Tibial nerve (tissue), 4 donors: ENCODE measurements around the gene TRPC6. TPM values are rescaled to one million over a fixed set of nuclear protein-coding genes. Genes with fewer than 3 reads are reported as not detected.
"Not testable (repeated sequence)": the region's sequence is repeated elsewhere in the genome, so short reads cannot be mapped to it uniquely, and the experiment has no call there.

Experiments used
- DNase-seq, 2 donors: peaks; one replicate each; pipeline ENCODE4 v3.0.0-alpha.2; 2019; ENCODE audit warnings: low spot score in 2 of 2
- H3K27ac ChIP-seq, 4 donors: fragments of 200-600 bp; sonication (generic) in 3 of 4; one replicate each; pipeline ENCODE4 v1.5.1; 2017 to 2019; ENCODE audit warnings: mild to moderate bottlenecking in 1 of 4
- H3K27me3 ChIP-seq, 2 donors: fragments of 200-600 bp; sonication (generic) in 1 of 2; one replicate each; pipeline versions ENCODE4 v1.5.1 to v1.6.0; 2017 to 2019
- H3K36me3 ChIP-seq, 3 donors: fragments of 200-600 bp; sonication (generic); one replicate each; pipeline ENCODE4 v1.5.1; 2018 to 2019
- H3K4me1 ChIP-seq, 4 donors: fragments of 200-600 bp; sonication (generic) in 3 of 4; one replicate each; pipeline ENCODE4 v1.5.1; 2017 to 2019
- H3K4me3 ChIP-seq, 4 donors: fragments of 200-600 bp; sonication (generic) in 3 of 4; one replicate each; pipeline ENCODE4 v1.5.1; 2017 to 2019; ENCODE audit warnings: mild to moderate bottlenecking in 1 of 4, moderate library complexity in 1 of 4
- H3K9me3 ChIP-seq, 4 donors: fragments of 200-600 bp; sonication (generic) in 3 of 4; one replicate each; pipeline ENCODE4 v1.5.1; 2017 to 2019
- EP300 ChIP-seq, 2 donors: sonication (generic); formaldehyde crosslinking; IDR thresholded peaks; one replicate each; pipeline ENCODE4 v1.6.1; 2017; ENCODE audit warnings: antibody characterized with exemption in 2 of 2, mild to moderate bottlenecking in 1 of 2
- POLR2A ChIP-seq, 2 donors: fragments of 450-650 bp; IDR thresholded peaks; one replicate each; pipeline ENCODE4 v1.6.1; 2017; ENCODE audit warnings: antibody characterized with exemption in 2 of 2, mild to moderate bottlenecking in 2 of 2, moderate library complexity in 2 of 2
- WGBS, 2 donors: methylation state at CpG; one replicate each; pipeline ENCODE4 v1.1.5; 2018; 5-methylcytosine and 5-hydroxymethylcytosine counted together
- total RNA-seq, 4 donors: library from RNA; depleted of rRNA; stranded (reverse); fragments of >200 nt; gene quantifications; one replicate each; pipeline ENCODE4 v1.1.0, GENCODE V29; 2016
- TF ChIP-seq, protein P1 (sequence below), 5 experiments: fragments of 200-600 bp in 3 of 5; fragments of 450-650 bp in 2 of 5; sonication (generic) in 3 of 5; IDR thresholded peaks; one replicate each; pipeline ENCODE4 v1.5.1; 2016 to 2019; ENCODE audit warnings: antibody characterized with exemption in 5 of 5, mild to moderate bottlenecking in 3 of 5, moderate library complexity in 2 of 5

TRPC6 gene
- total RNA-seq, 4 donors from 2014 or later: 1.3 to 2.4 (median 1.8) TPM

- WGBS, 2 donors: 16 to 22% methylated on average over 5 of the region's 5 CpGs
- Histone ChIP-seq H3K4me1 (peaks cover 0 to 10% (median 0%) of the 10 kb centered on the region in 4 donors), H3K27me3 (no peaks in the 10 kb centered on the region), H3K9me3 (no peaks in the 10 kb centered on the region), H3K4me3 (no peak overlapping the region), H3K36me3 (no peaks in the 10 kb centered on the region), H3K27ac (no peak overlapping the region)
- TF ChIP-seq, protein P1, sequence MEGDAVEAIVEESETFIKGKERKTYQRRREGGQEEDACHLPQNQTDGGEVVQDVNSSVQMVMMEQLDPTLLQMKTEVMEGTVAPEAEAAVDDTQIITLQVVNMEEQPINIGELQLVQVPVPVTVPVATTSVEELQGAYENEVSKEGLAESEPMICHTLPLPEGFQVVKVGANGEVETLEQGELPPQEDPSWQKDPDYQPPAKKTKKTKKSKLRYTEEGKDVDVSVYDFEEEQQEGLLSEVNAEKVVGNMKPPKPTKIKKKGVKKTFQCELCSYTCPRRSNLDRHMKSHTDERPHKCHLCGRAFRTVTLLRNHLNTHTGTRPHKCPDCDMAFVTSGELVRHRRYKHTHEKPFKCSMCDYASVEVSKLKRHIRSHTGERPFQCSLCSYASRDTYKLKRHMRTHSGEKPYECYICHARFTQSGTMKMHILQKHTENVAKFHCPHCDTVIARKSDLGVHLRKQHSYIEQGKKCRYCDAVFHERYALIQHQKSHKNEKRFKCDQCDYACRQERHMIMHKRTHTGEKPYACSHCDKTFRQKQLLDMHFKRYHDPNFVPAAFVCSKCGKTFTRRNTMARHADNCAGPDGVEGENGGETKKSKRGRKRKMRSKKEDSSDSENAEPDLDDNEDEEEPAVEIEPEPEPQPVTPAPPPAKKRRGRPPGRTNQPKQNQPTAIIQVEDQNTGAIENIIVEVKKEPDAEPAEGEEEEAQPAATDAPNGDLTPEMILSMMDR (IDR thresholded peaks at IDR 0.05): no peak
- TF ChIP-seq EP300 (IDR thresholded peaks at IDR 0.05) (no peak), POLR2A (IDR thresholded peaks at IDR 0.05) (no peak)
- DNase-seq: peak in 1 of 2 donors; percentile 20
Observed at GRCh38 chr11:101444164-101444563, 139.6 kb downstream of the TRPC6 start.

DNA sequence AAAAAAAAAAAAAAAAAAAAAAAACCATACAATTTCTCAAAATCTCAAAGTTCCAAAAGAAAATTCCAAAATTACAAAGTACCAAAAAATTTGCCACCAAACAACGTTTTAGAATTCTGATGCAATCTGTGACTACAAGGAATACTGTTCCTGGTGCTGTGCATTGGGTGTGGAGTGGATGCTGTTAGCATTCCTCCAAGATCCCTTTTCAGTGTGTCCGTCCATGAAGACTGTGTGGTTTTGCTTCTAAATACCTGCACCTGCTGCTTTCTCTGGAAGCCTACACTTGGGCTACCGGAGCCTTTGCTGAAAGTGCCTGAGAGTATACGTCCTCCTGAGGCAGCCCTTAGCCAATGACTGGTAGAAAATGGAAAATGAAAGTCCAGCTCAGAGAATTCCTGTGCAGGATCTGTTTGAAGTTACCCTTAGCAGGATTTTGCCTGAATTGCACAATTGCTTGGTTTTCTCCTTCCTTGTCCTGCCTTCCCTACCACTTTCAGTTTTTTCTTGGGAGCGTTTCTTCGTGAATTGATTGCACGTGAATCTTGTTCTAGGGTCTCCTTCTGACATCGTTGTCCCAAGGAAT lies 140.8 kb downstream of the TRPC6 start:
- H3K27me3 ChIP-seq: no peaks in the 10 kb centered on the region
- no peaks in the 10 kb centered on the region for H3K36me3 ChIP-seq
- H3K4me1 ChIP-seq: peaks cover 0 to 10% (median 0%) of the 10 kb centered on the region in 4 donors
- DNase-seq: no peak
- 80 to 81% methylated on average over 8 of the region's 8 CpGs for WGBS, 2 donors
- H3K4me3 ChIP-seq: no peak overlapping the region
- no peak overlapping the region for H3K27ac ChIP-seq
- no peaks in the 10 kb centered on the region for H3K9me3 ChIP-seq
- TF ChIP-seq EP300 (IDR thresholded peaks at IDR 0.05) (no peak), POLR2A (IDR thresholded peaks at IDR 0.05) (no peak)
- TF ChIP-seq, protein P1 (IDR thresholded peaks at IDR 0.05): no peak

- no peak overlapping the region for H3K27ac ChIP-seq
- peaks cover 0 to 10% (median 0%) of the 10 kb centered on the region in 4 donors for H3K4me1 ChIP-seq
- no peak overlapping the region for H3K4me3 ChIP-seq
- no peaks in the 10 kb centered on the region for H3K36me3 ChIP-seq
- H3K9me3 ChIP-seq: no peaks in the 10 kb centered on the region
- DNase-seq: no peak
- no peaks in the 10 kb centered on the region for H3K27me3 ChIP-seq
- WGBS, 2 donors: 30 to 37% methylated on average over 4 of the region's 4 CpGs
- TF ChIP-seq POLR2A (IDR thresholded peaks at IDR 0.05): no peak
- no peak for TF ChIP-seq EP300 (IDR thresholded peaks at IDR 0.05)
- TF ChIP-seq, protein P1 (IDR thresholded peaks at IDR 0.05): no peak
Observed at GRCh38 chr11:101442171-101442570, 141.6 kb downstream of the TRPC6 start.

- Histone ChIP-seq H3K4me1 (peaks cover 0 to 10% (median 0%) of the 10 kb centered on the region in 4 donors), H3K27ac (peak overlapping the region in 1 of 4 donors; percentile 5), H3K36me3 (no peaks in the 10 kb centered on the region), H3K27me3 (no peaks in the 10 kb centered on the region), H3K4me3 (no peak overlapping the region), H3K9me3 (no peaks in the 10 kb centered on the region)
- 67 to 86% methylated on average over 1 of the region's 1 CpG for WGBS, 2 donors
- TF ChIP-seq EP300 (IDR thresholded peaks at IDR 0.05) (no peak), POLR2A (IDR thresholded peaks at IDR 0.05) (no peak)
- TF ChIP-seq, protein P1 (IDR thresholded peaks at IDR 0.05): no peak
- no peak for DNase-seq
Observed at GRCh38 chr11:101441747-101442146, 142.1 kb downstream of the TRPC6 start.

- H3K9me3 ChIP-seq: no peaks in the 10 kb centered on the region
- TF ChIP-seq EP300 (IDR thresholded peaks at IDR 0.05) (no peak), POLR2A (IDR thresholded peaks at IDR 0.05) (no peak)
- TF ChIP-seq, protein P1 (IDR thresholded peaks at IDR 0.05): no peak
- no peak overlapping the region for H3K4me3 ChIP-seq
- no peaks in the 10 kb centered on the region for H3K36me3 ChIP-seq
- H3K4me1 ChIP-seq: peaks cover 0 to 10% (median 0%) of the 10 kb centered on the region in 4 donors
- H3K27me3 ChIP-seq: no peaks in the 10 kb centered on the region
- 94 to 95% methylated on average over 5 of the region's 5 CpGs for WGBS, 2 donors
- no peak overlapping the region for H3K27ac ChIP-seq
- no peak for DNase-seq
Observed at GRCh38 chr11:101439488-101439887, 144.3 kb downstream of the TRPC6 start.

DNA sequence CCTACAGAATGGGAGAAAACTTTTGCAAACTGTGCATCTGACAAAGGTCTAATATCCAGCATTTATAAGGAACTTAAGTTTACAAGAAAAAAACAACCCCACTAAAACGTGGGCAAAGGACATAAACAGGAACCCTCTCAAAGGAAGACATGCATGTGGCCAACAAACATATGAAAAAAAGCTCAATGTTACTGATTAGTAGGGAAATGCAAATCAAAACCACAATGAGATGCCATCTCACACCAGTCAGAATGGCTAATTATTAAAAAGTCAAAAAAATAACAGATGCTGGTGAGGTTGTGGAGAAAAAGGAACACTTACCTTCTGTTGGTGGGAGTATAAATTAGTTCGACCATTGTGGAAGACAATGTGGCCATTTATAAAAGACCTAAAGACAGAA lies 145.1 kb downstream of the TRPC6 start:
- not testable (repeated sequence) for H3K9me3 ChIP-seq

More for the DNA sequence above, 145.1 kb downstream of the TRPC6 start:
- H3K27ac ChIP-seq, H3K4me3 ChIP-seq, H3K27me3 ChIP-seq, H3K36me3 ChIP-seq, H3K4me1 ChIP-seq, DNase-seq: not testable (repeated sequence)
- WGBS, 2 donors: 75 to 92% methylated on average over 2 of the region's 2 CpGs
